IMR-90 (cell line): ENCODE data around the gene DIAPH2. TPM values are rescaled to one million over a fixed set of nuclear protein-coding genes. Genes with fewer than 3 reads are reported as not detected.

Source experiments
- ATAC-seq: fragments of 200-7000 bp; cut with Tn5 transposase; 2 replicates; pipeline ENCODE4 v1.9.1; 2020; ENCODE audit warnings: low read depth, mild to moderate bottlenecking, moderate library complexity
- BruUV-seq: library from RNA; stranded (reverse); fragments of 400-500 nt; replicated peaks from 2 replicates; lab custom pipeline; 2021; lab: Mats Ljungman, UMichigan
- CTCF ChIA-PET: fragments of 300-600 bp; formaldehyde crosslinking; extraction: SDS; loops from one replicate; lab custom pipeline; 2021; ENCODE audit warnings: antibody characterized with exemption; lab: Yijun Ruan, JAX
- POLR2A ChIA-PET: fragments of 300-600 bp; sonication (Branson Sonifier 250); formaldehyde crosslinking; loops from one replicate; lab custom pipeline; 2022; ENCODE audit warnings: antibody characterized with exemption; ENCODE audit not compliant: unreplicated experiment; lab: Charles Lee
- DNase-seq: peaks from one replicate; pipeline ENCODE4 v3.0.0; 2013
- H2AFZ ChIP-seq: replicated peaks from 2 replicates; pipeline ENCODE3; 2013; ENCODE audit warnings: low read length, mild to moderate bottlenecking; ENCODE audit not compliant: poor library complexity
- H2AK5ac ChIP-seq: 2 replicates; pipeline ENCODE4 v1.6.1; 2013; ENCODE audit warnings: low read depth, low read length, inconsistent platforms
- H2AK9ac ChIP-seq: replicated peaks from 2 replicates; pipeline ENCODE3; 2013; ENCODE audit warnings: mild to moderate bottlenecking, low read depth, low read length, moderate library complexity; ENCODE audit not compliant: poor library complexity
- H2BK120ac ChIP-seq: 2 replicates; pipeline ENCODE4 v1.6.1; 2013; ENCODE audit warnings: low read depth, low read length, inconsistent platforms
- H2BK15ac ChIP-seq: 3 replicates; pipeline ENCODE4 v1.6.1; 2013; ENCODE audit warnings: low read depth, low read length, inconsistent platforms
- H2BK20ac ChIP-seq: 2 replicates; pipeline ENCODE4 v1.6.1; 2013; ENCODE audit warnings: low read depth, mild to moderate bottlenecking, inconsistent platforms, low read length, moderate library complexity
- H2BK5ac ChIP-seq: 2 replicates; pipeline ENCODE4 v1.6.1; 2013; ENCODE audit warnings: mild to moderate bottlenecking, low read depth, low read length, inconsistent platforms; ENCODE audit not compliant: poor library complexity, severe bottlenecking
- H3K14ac ChIP-seq: replicated peaks from 2 replicates; pipeline ENCODE4 v1.6.1; 2013; ENCODE audit warnings: low read depth, low read length, inconsistent platforms
- H3K18ac ChIP-seq: 2 replicates; pipeline ENCODE4 v1.6.1; 2013; ENCODE audit warnings: low read depth, low read length, control low read depth
- H3K23ac ChIP-seq: 2 replicates; pipeline ENCODE4 v1.6.1; 2013; ENCODE audit warnings: low read depth, low read length, inconsistent platforms
- H3K27ac ChIP-seq: 2 replicates; pipeline ENCODE4 v1.5.1; 2013; ENCODE audit warnings: mild to moderate bottlenecking, control low read depth, low read length; ENCODE audit not compliant: insufficient read depth
- H3K27me3 ChIP-seq: 2 replicates; pipeline ENCODE4 v1.6.1; 2013; ENCODE audit warnings: low read length; ENCODE audit not compliant: control insufficient read depth, insufficient read depth
- H3K36me3 ChIP-seq: 2 replicates; pipeline ENCODE4 v1.6.1; 2013; ENCODE audit warnings: low read length, mixed read lengths; ENCODE audit not compliant: control insufficient read depth, insufficient read depth
- H3K4ac ChIP-seq: 2 replicates; pipeline ENCODE4 v1.6.1; 2013; ENCODE audit warnings: low read depth, low read length, inconsistent platforms
- H3K4me1 ChIP-seq: 2 replicates; pipeline ENCODE4 v1.6.1; 2013; ENCODE audit warnings: low read length, mixed read lengths; ENCODE audit not compliant: control insufficient read depth, insufficient read depth
- H3K4me2 ChIP-seq: 2 replicates; pipeline ENCODE4 v1.6.1; 2013; ENCODE audit warnings: low read depth, mild to moderate bottlenecking, control low read depth, low read length, moderate library complexity
- H3K4me3 ChIP-seq: 2 replicates; pipeline ENCODE4 v1.5.1; 2013; ENCODE audit warnings: low read depth, mild to moderate bottlenecking, control low read depth, low read length, moderate library complexity; ENCODE audit not compliant: insufficient read depth
- H3K56ac ChIP-seq: 2 replicates; pipeline ENCODE4 v1.6.1; 2013; ENCODE audit warnings: low read length, inconsistent platforms; ENCODE audit not compliant: insufficient read depth; ENCODE audit errors: extremely low read depth
- H3K79me1 ChIP-seq, 2 experiments: 2 replicates each; pipeline ENCODE4 v1.6.1; 2013; ENCODE audit warnings: low read length in 2 of 2, inconsistent platforms in 1 of 2, low read depth in 1 of 2
- H3K9ac ChIP-seq: 2 replicates; pipeline ENCODE4 v1.6.1; 2013; ENCODE audit warnings: low read depth, low read length, control low read depth
- H3K9me1 ChIP-seq: 2 replicates; pipeline ENCODE4 v1.6.1; 2013; ENCODE audit warnings: low read length, inconsistent platforms; ENCODE audit not compliant: insufficient read depth
- H3K9me3 ChIP-seq: 2 replicates; pipeline ENCODE4 v1.6.1; 2013; ENCODE audit warnings: low read length; ENCODE audit not compliant: control insufficient read depth, insufficient read depth
- H4K20me1 ChIP-seq: 2 replicates; pipeline ENCODE4 v1.6.1; 2013; ENCODE audit warnings: low read length, inconsistent platforms; ENCODE audit not compliant: insufficient read depth
- H4K5ac ChIP-seq: 2 replicates; pipeline ENCODE4 v1.6.1; 2013; ENCODE audit warnings: mild to moderate bottlenecking, low read depth, low read length, control low read depth
- H4K8ac ChIP-seq, 2 experiments: 2 replicates each; pipeline ENCODE4 v1.6.1; 2013; ENCODE audit warnings: low read depth in 2 of 2, low read length in 2 of 2, control low read depth in 1 of 2, inconsistent platforms in 1 of 2
- H4K91ac ChIP-seq: 2 replicates; pipeline ENCODE4 v1.6.1; 2013; ENCODE audit warnings: low read depth, low read length, inconsistent platforms; ENCODE audit not compliant: insufficient read depth
- BHLHE40 ChIP-seq: fragments of 150-350 bp; IDR thresholded peaks from 2 replicates; pipeline ENCODE4 v1.6.1; 2016; ENCODE audit warnings: mild to moderate bottlenecking, low read depth, low read length
- CEBPB ChIP-seq: IDR thresholded peaks from 2 replicates; pipeline ENCODE4 v1.6.1; 2012; ENCODE audit warnings: low read depth, low read length, improper control_type of control experiment
- CHD1 ChIP-seq: IDR thresholded peaks from 2 replicates; pipeline ENCODE4 v1.6.1; 2012; ENCODE audit warnings: low read depth, low read length, improper control_type of control experiment
- ELK1 ChIP-seq: fragments of 150-350 bp; IDR thresholded peaks from 2 replicates; pipeline ENCODE4 v1.6.1; 2016; ENCODE audit warnings: low read depth, mild to moderate bottlenecking, low read length, moderate library complexity, borderline replicate concordance
- FOS ChIP-seq: fragments of 150-350 bp; IDR thresholded peaks from 2 replicates; pipeline ENCODE4 v1.6.1; 2016; ENCODE audit warnings: low read depth, low read length
- MAFK ChIP-seq: IDR thresholded peaks from 2 replicates; pipeline ENCODE4 v1.6.1; 2012; ENCODE audit warnings: low read depth, low read length, improper control_type of control experiment
- MAZ ChIP-seq: IDR thresholded peaks from 2 replicates; pipeline ENCODE4 v1.6.1; 2012; ENCODE audit warnings: low read depth, mild to moderate bottlenecking, low read length, improper control_type of control experiment, moderate library complexity, borderline replicate concordance
- MXI1 ChIP-seq: IDR thresholded peaks from 2 replicates; pipeline ENCODE4 v1.6.1; 2012; ENCODE audit warnings: low read depth, mild to moderate bottlenecking, low read length, moderate library complexity, borderline replicate concordance
- NFE2L2 ChIP-seq: fragments of 150-350 bp; IDR thresholded peaks from 2 replicates; pipeline ENCODE4 v1.6.1; 2016; ENCODE audit warnings: low read depth, mild to moderate bottlenecking, low read length
- POLR2A ChIP-seq: IDR thresholded peaks from 2 replicates; pipeline ENCODE4 v1.6.1; 2012; ENCODE audit warnings: mild to moderate bottlenecking, low read depth, low read length
- RAD21 ChIP-seq: IDR thresholded peaks from 2 replicates; pipeline ENCODE4 v1.6.1; 2012; ENCODE audit warnings: low read length, improper control_type of control experiment
- RCOR1 ChIP-seq: IDR thresholded peaks from 2 replicates; pipeline ENCODE4 v1.6.1; 2012; ENCODE audit warnings: mild to moderate bottlenecking, low read length, improper control_type of control experiment; ENCODE audit not compliant: insufficient replicate concordance
- RFX5 ChIP-seq: IDR thresholded peaks from 2 replicates; pipeline ENCODE4 v1.8.0; 2012; ENCODE audit warnings: low read depth, mild to moderate bottlenecking, low read length, moderate library complexity
- SMC3 ChIP-seq: fragments of 150-350 bp; IDR thresholded peaks from 2 replicates; pipeline ENCODE4 v1.6.1; 2016; ENCODE audit warnings: low read depth, mild to moderate bottlenecking, antibody characterized with exemption, low read length, moderate library complexity
- USF2 ChIP-seq: fragments of 150-350 bp; IDR thresholded peaks from 2 replicates; pipeline ENCODE4 v1.6.1; 2017; ENCODE audit warnings: mild to moderate bottlenecking, antibody characterized with exemption, low read length, low read depth
- WGBS, 2 experiments: methylation state at CpG; one replicate each; pipeline versions ENCODE4 v1.1.5 to v1.1.7; 2013; ENCODE audit warnings: missing lambda C conversion rate in 2 of 2; ENCODE audit not compliant: insufficient read length in 1 of 2; ENCODE audit errors: extremely low coverage in 2 of 2; 5-methylcytosine and 5-hydroxymethylcytosine counted together
- dilution Hi-C: fragments of 300-500 bp; cut with HindIII; formaldehyde crosslinking; loops from one replicate; pipeline ENCODE4 v1.14.3; 2018; ENCODE audit warnings: low sequenced_read_pairs; ENCODE audit not compliant: unreplicated experiment
- in situ Hi-C: fragments of 300-500 bp; cut with MboI; formaldehyde crosslinking; loops from 3 replicates; pipeline ENCODE4 v1.14.3; 2019; ENCODE audit warnings: low sequenced_read_pairs, inconsistent platforms, mixed read lengths
- intact Hi-C: fragments of 100-400 bp; cut with micrococcal nuclease; formaldehyde crosslinking; loops from 2 replicates; pipeline ENCODE4 v1.10.0; 2022
- polyA plus RNA-seq, 3 experiments: library from polyadenylated mRNA; depleted of rRNA; stranded (reverse); fragments of >200 nt; gene quantifications; 2 replicates each; pipeline ENCODE4 v1.2.3, GENCODE V29; 2012; ENCODE audit warnings: low replicate concordance in 1 of 3
- total RNA-seq: library from RNA; depleted of rRNA; stranded (reverse); fragments of >200 nt; gene quantifications from 2 replicates; pipeline ENCODE4 v1.2.3, GENCODE V29; 2012
- TF ChIP-seq, protein P1 (sequence below): conservative IDR thresholded peaks from 2 replicates; pipeline ENCODE4 v1.5.1; 2012; ENCODE audit warnings: mild to moderate bottlenecking, low read depth, low read length, improper control_type of control experiment

Gene DIAPH2
- total and polyA plus RNA-seq, 2 of the 4 experiments (the other 2 are of a cell fraction), result 3.6 to 19.9 TPM

DNA sequence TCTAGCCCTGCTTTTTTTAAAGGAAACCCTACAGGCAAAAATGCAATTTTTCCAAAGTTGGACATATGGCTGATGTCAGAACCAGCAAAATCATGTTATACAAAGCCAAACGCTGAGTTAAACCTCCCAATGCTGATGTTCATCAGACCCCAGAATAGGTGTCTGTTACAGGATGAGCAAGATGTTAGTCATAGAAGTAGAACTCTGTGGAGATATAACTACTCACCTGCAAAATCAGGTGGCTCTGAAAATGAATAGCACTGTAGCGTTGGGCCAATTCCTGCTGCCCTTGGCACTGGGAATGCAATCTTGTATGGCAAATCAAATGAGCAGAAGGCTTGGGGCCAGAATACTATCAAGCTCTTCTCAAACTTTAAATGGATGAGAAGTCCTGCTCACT is 833.1 kb downstream of the DIAPH2 start:
- no peak overlapping the region for H2BK5ac ChIP-seq
- H2BK20ac ChIP-seq, result no peak overlapping the region
- H4K5ac ChIP-seq, result no peak overlapping the region
- no peak for DNase-seq
- dilution Hi-C loops (no loop called here), intact Hi-C loops (no loop called here), in situ Hi-C loops (no loop called here)
- H4K8ac ChIP-seq, result no peak overlapping the region
- ChIA-PET POLR2A (no interaction called here), CTCF (no interaction called here)
- no peak overlapping the region for H3K14ac ChIP-seq
- H3K36me3 ChIP-seq, result no peaks in the 10 kb centered on the region
- H2AK9ac ChIP-seq, result no peak overlapping the region
- no peak overlapping the region for H2BK120ac ChIP-seq
- H3K9me1 ChIP-seq, result no peaks in the 10 kb centered on the region
- ATAC-seq, result no peak
- no peak overlapping the region for H2BK15ac ChIP-seq
- H3K9me3 ChIP-seq, result no peaks in the 10 kb centered on the region
- TF ChIP-seq BHLHE40, result no peak
- no peak for TF ChIP-seq MXI1
- no peak for TF ChIP-seq NFE2L2
- no peak for TF ChIP-seq SMC3
- no peak for TF ChIP-seq CEBPB
- no peak for TF ChIP-seq MAZ
- TF ChIP-seq ELK1, result no peak
- no peak for TF ChIP-seq RCOR1
- no peak for TF ChIP-seq RFX5
- TF ChIP-seq, protein P1, sequence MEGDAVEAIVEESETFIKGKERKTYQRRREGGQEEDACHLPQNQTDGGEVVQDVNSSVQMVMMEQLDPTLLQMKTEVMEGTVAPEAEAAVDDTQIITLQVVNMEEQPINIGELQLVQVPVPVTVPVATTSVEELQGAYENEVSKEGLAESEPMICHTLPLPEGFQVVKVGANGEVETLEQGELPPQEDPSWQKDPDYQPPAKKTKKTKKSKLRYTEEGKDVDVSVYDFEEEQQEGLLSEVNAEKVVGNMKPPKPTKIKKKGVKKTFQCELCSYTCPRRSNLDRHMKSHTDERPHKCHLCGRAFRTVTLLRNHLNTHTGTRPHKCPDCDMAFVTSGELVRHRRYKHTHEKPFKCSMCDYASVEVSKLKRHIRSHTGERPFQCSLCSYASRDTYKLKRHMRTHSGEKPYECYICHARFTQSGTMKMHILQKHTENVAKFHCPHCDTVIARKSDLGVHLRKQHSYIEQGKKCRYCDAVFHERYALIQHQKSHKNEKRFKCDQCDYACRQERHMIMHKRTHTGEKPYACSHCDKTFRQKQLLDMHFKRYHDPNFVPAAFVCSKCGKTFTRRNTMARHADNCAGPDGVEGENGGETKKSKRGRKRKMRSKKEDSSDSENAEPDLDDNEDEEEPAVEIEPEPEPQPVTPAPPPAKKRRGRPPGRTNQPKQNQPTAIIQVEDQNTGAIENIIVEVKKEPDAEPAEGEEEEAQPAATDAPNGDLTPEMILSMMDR, result no peak
- TF ChIP-seq POLR2A, result no peak
- no peak for TF ChIP-seq USF2
- TF ChIP-seq MAFK, result no peak
- no peak for TF ChIP-seq CHD1
- no peak for TF ChIP-seq FOS
- no peak for TF ChIP-seq RAD21
- H3K9ac ChIP-seq, result no peak overlapping the region
- no peak overlapping the region for H3K27ac ChIP-seq
- no peak overlapping the region for H2AK5ac ChIP-seq
- no peak overlapping the region for H3K4me3 ChIP-seq
- no peak overlapping the region for H3K4me2 ChIP-seq
- H3K79me1 ChIP-seq, result no peaks in the 10 kb centered on the region
- H3K23ac ChIP-seq, result no peak overlapping the region
- no peaks in the 10 kb centered on the region for H4K20me1 ChIP-seq
- no peak overlapping the region for H4K91ac ChIP-seq
- no peak overlapping the region for H3K18ac ChIP-seq
- no peak overlapping the region for H3K56ac ChIP-seq
- no TSS peak for BruUV-seq
- no peak overlapping the region for H3K4ac ChIP-seq
- no peaks in the 10 kb centered on the region for H3K27me3 ChIP-seq
- no peak overlapping the region for H2AFZ ChIP-seq
- no CpG with 5 or more reads among the region's 2 CpGs for WGBS, 2 experiments
- H3K4me1 ChIP-seq, result no peaks in the 10 kb centered on the region
